ENCODE results near the gene UNC93A.
"Not testable (repeated sequence)": the region's sequence is repeated elsewhere in the genome, so short reads cannot be mapped to it uniquely, and the experiment has no call there.

- not testable (repeated sequence) for TF ChIP-seq POLR2A, CTCF, POLR2AphosphoS5, EP300 (IDR thresholded peaks at IDR 0.05)
Measured at GRCh38 chr6:167280466-167280865, 10.6 kb upstream of the UNC93A start.
